ENCODE data around the gene TLE2. TPM values are rescaled to one million over a fixed set of nuclear protein-coding genes. Genes with fewer than 3 reads are reported as not detected.

The TLE2 gene
- total RNA-seq, 2 donors from 2014 or later, result 46.7 to 154 TPM

- no peak overlapping the region for H3K27ac ChIP-seq
- DNase-seq (ENCODE audit: low spot score) (no peak), ATAC-seq (ENCODE audit: insufficient number of reproducible peaks, low FRiP score, low read depth) (no peak)
- no peaks in the 10 kb centered on the region for H3K9me3 ChIP-seq
- H3K4me1 ChIP-seq (ENCODE audit: control insufficient read depth in 1 of 2, low read depth in 2 of 2), result no peaks in the 10 kb centered on the region
- no peak for TF ChIP-seq CTCF (IDR thresholded peaks at IDR 0.05)
- no peaks in the 10 kb centered on the region for H3K27me3 ChIP-seq (replicated peaks; ENCODE audit: insufficient read depth)
- no peaks in the 10 kb centered on the region for H3K36me3 ChIP-seq
- no peak overlapping the region for H3K4me3 ChIP-seq
Measured at GRCh38 chr19:3071768-3072167, 42.7 kb upstream of the TLE2 start.

DNA sequence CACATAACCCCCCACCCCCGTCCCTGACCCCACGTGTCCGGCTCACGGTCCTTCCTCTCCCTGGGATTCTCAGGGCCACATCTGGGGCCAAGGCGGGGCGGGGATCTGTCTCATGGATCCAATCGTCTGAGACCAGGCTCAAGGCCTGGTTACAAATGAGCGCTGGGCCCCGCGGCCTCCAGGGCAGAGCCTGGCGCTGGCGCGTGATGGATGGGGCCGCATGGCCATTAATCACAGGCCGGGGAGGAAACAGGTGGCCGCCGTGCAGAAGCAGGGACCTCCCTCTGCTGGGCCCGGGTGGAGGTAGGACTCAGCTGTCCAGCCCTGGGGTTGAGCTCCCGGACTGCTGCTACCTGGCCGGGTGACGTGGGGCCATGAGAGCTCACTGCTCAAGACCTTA is 39.0 kb upstream of the TLE2 start:
- DNase-seq (ENCODE audit: low spot score) (no peak), ATAC-seq (ENCODE audit: insufficient number of reproducible peaks, low FRiP score, low read depth) (no peak)
- no peak overlapping the region for H3K4me3 ChIP-seq
- TF ChIP-seq CTCF (IDR thresholded peaks at IDR 0.05), result no peak
- H3K9me3 ChIP-seq, result no peaks in the 10 kb centered on the region
- no peaks in the 10 kb centered on the region for H3K27me3 ChIP-seq (replicated peaks; ENCODE audit: insufficient read depth)
- no peak overlapping the region for H3K27ac ChIP-seq
- H3K36me3 ChIP-seq, result no peaks in the 10 kb centered on the region
- peaks cover 1 to 3% of the 10 kb centered on the region in 2 donors for H3K4me1 ChIP-seq (ENCODE audit: control insufficient read depth in 1 of 2, low read depth in 2 of 2)

- H3K36me3 ChIP-seq, result no peaks in the 10 kb centered on the region
- peaks cover 6 to 8% of the 10 kb centered on the region in 2 donors for H3K4me1 ChIP-seq (ENCODE audit: control insufficient read depth in 1 of 2, low read depth in 2 of 2)
- H3K9me3 ChIP-seq, result no peaks in the 10 kb centered on the region
- H3K4me3 ChIP-seq, result no peak overlapping the region
- no peak for ATAC-seq (ENCODE audit: insufficient number of reproducible peaks, low FRiP score, low read depth)
- no peaks in the 10 kb centered on the region for H3K27me3 ChIP-seq (replicated peaks; ENCODE audit: insufficient read depth)
- DNase-seq (ENCODE audit: low spot score), result no peak
- no peak for TF ChIP-seq CTCF (IDR thresholded peaks at IDR 0.05)
- no peak overlapping the region for H3K27ac ChIP-seq
Measured at GRCh38 chr19:3067563-3067962, 38.5 kb upstream of the TLE2 start.

DNA sequence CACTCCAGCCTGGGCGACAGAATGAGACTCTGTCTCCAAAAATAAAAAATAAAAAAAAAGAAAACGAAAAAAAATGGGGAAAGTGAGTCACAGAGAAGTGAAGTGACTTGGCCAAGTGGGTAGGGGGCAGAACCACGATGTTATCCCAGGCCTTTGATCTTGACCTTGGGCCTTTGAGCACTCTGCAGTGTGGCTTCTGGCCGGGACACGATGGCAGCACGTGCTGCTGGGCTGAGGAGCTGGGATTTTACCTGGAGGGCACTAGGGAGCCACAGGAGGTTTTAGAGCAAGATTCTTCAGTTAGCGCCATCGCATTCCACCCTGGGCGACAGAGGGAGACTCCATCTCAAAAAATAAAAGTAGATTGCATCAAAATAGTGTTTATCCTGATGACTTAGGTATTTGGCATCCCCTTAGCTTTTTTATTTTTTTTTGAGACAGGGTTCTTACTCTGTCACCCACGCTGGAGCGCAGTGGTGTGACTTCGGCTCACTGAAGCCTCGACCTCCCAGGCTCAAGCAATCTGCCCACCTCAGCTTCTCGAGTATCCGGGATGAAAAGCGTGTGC is 37.5 kb upstream of the TLE2 start:
- no peak for ATAC-seq (ENCODE audit: insufficient number of reproducible peaks, low FRiP score, low read depth)
- no peak overlapping the region for H3K27ac ChIP-seq
- TF ChIP-seq CTCF (IDR thresholded peaks at IDR 0.05), result no peak

DNA sequence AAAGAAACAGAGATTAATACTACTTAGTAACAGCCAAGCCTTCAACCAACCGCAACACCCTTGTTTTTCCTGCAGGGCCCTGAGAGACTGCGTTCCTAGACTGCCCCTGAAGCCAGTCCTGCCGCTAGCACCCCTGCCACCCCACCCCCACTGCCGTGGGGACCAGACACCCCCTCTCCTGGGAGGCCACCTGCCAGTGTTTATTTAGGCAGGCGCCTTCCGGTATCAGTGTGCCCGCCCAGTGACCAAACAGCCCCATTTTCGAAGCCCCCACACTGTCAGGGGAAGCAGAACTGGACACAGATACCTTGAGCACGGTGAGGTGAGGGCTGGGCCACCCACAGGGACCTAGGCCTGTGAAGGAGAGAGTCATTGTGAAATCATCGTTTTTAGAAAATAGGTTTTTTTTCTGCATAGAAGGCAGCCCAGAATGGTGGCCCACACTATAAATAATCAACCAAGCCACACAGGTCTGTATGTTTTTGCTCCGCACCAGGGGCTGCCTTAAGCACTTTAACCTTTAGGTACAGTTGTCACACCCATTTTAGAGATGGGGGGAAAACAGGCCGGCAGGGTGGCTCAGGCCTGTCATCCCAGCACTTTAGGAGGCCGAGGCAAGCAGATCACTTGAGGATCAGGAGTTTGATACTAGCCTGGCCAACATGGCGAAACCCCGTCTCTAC is 36.7 kb upstream of the TLE2 start:
- Histone ChIP-seq H3K9me3 (no peaks in the 10 kb centered on the region), H3K36me3 (no peaks in the 10 kb centered on the region), H3K4me3 (no peak overlapping the region), H3K27ac (no peak overlapping the region), H3K27me3 (replicated peaks; ENCODE audit: insufficient read depth) (no peaks in the 10 kb centered on the region), H3K4me1 (ENCODE audit: control insufficient read depth in 1 of 2, low read depth in 2 of 2) (peaks cover 8 to 10% of the 10 kb centered on the region in 2 donors)
- no peak for ATAC-seq (ENCODE audit: insufficient number of reproducible peaks, low FRiP score, low read depth)
- no peak for TF ChIP-seq CTCF (IDR thresholded peaks at IDR 0.05)
- no peak for DNase-seq (ENCODE audit: low spot score)

More for the DNA sequence above, 37.5 kb upstream of the TLE2 start:
- no peaks in the 10 kb centered on the region for H3K36me3 ChIP-seq
- no peak overlapping the region for H3K4me3 ChIP-seq
- no peaks in the 10 kb centered on the region for H3K27me3 ChIP-seq (replicated peaks; ENCODE audit: insufficient read depth)
- H3K9me3 ChIP-seq, result no peaks in the 10 kb centered on the region
- H3K4me1 ChIP-seq (ENCODE audit: control insufficient read depth in 1 of 2, low read depth in 2 of 2), result peaks cover 6 to 8% of the 10 kb centered on the region in 2 donors
- no peak for DNase-seq (ENCODE audit: low spot score)
